ENCODE measurements around the gene ADAMTS12. TPM values are rescaled to one million over a fixed set of nuclear protein-coding genes. Genes with fewer than 3 reads are reported as not detected.

Gene ADAMTS12
- total RNA-seq, 1 experiment from 2014 or later: 0.05 TPM

GRCh38 chr5:33827885-33828284 lies 63.9 kb downstream of the ADAMTS12 start:
- no TSS peak for BruUV-seq (replicated peaks)
- DNase-seq (ENCODE audit: low read depth, low spot score): no peak
- no peak overlapping the region for H3K4me2 ChIP-seq (ENCODE audit: low read length)
- no peaks in the 10 kb centered on the region for H3K79me2 ChIP-seq (ENCODE audit: insufficient read depth, low read length)
- H3K4me1 ChIP-seq (ENCODE audit: control insufficient read depth in 1 of 2, insufficient read depth in 2 of 2, low read length in 2 of 2): no peaks in the 10 kb centered on the region
- ChIA-PET POLR2A (no interaction called here), RAD21 (ENCODE audit: low non-redundant PET in 1 of 2, low total read pairs in 2 of 2, uncharacterized antibody in 2 of 2, unreplicated experiment in 2 of 2) (no interaction called here), CTCF (no interaction called here)
- no peaks in the 10 kb centered on the region for H3K9me2 ChIP-seq (ENCODE audit: insufficient read depth)
- no peak for ATAC-seq
- intact Hi-C loops (cut with micrococcal nuclease): no loop called here
- H3K36me3 ChIP-seq (ENCODE audit: control insufficient read depth in 1 of 2, insufficient read depth in 2 of 2, low read length in 2 of 2): no peaks in the 10 kb centered on the region
- H2AFZ ChIP-seq (ENCODE audit: low read depth, low read length, poor library complexity, severe bottlenecking): no peak overlapping the region
- H4K20me1 ChIP-seq (ENCODE audit: insufficient read depth): no peaks in the 10 kb centered on the region
- H3K27ac ChIP-seq (ENCODE audit: low read depth, low read length): no peak overlapping the region
- H3K9me3 ChIP-seq (ENCODE audit: control insufficient read depth in 1 of 2, insufficient read depth in 1 of 2, low read depth in 1 of 2, low read length in 2 of 2): no peaks in the 10 kb centered on the region
- no peak overlapping the region for H3K4me3 ChIP-seq (replicated peaks in 1 of 2; ENCODE audit: low read depth in 1 of 2, low read length in 2 of 2)
- peaks cover 67% of the 10 kb centered on the region for H3K27me3 ChIP-seq (ENCODE audit: insufficient read depth, low read length)
- TF ChIP-seq SP1 (IDR thresholded peaks at IDR 0.05; ENCODE audit: low read depth) (no peak), SRF (IDR thresholded peaks at IDR 0.05; ENCODE audit: low read depth) (no peak), POLR2AphosphoS5 (IDR thresholded peaks at IDR 0.05; ENCODE audit: low read depth, low read length) (no peak), POLR2A (IDR thresholded peaks at IDR 0.05; ENCODE audit: borderline replicate concordance, extremely low read depth, insufficient read depth, insufficient read length) (no peak), MAX (IDR thresholded peaks at IDR 0.05) (no peak), ZBTB33 (IDR thresholded peaks at IDR 0.05; ENCODE audit: extremely low read depth, insufficient replicate concordance, low read length) (no peak), ATF3 (IDR thresholded peaks at IDR 0.05) (no peak), YY1 (IDR thresholded peaks at IDR 0.05; ENCODE audit: extremely low read depth, insufficient replicate concordance, low read depth, low read length) (no peak), RAD21 (IDR thresholded peaks at IDR 0.05; ENCODE audit: low read depth) (no peak), EGR1 (IDR thresholded peaks at IDR 0.05; ENCODE audit: low read depth) (no peak)
- no peak overlapping the region for H3K9ac ChIP-seq (ENCODE audit: low read length)

Measured in HCT116 (cell line).